HepG2 (cell line): ENCODE data around the gene KIF22. TPM values are rescaled to one million over a fixed set of nuclear protein-coding genes. Genes with fewer than 3 reads are reported as not detected.

Experiments
- DR1 ChIP-seq: sonication (generic); formaldehyde crosslinking; IDR thresholded peaks from 2 replicates; pipeline ENCODE4 v1.8.0; 2021; ENCODE audit warnings: mild to moderate bottlenecking, missing genetic modification reagents, inconsistent platforms
- ETV6 ChIP-seq: sonication (generic); formaldehyde crosslinking; conservative IDR thresholded peaks from 2 replicates; pipeline ENCODE4 v1.4.0; 2020; ENCODE audit warnings: missing genetic modification reagents
- GFI1 ChIP-seq: sonication (generic); formaldehyde crosslinking; IDR thresholded peaks from 2 replicates; pipeline ENCODE4 v1.5.0; 2020; ENCODE audit warnings: missing genetic modification reagents, mild to moderate bottlenecking, borderline replicate concordance
- HNRNPH1 ChIP-seq: fragments of 200-400 bp; formaldehyde crosslinking; optimal IDR thresholded peaks from 2 replicates; pipeline ENCODE3; 2017; ENCODE audit warnings: mild to moderate bottlenecking, low read depth, low read length
- IRX3 ChIP-seq: sonication (generic); formaldehyde crosslinking; IDR thresholded peaks from 2 replicates; pipeline ENCODE4 v1.8.1; 2023; ENCODE audit warnings: mild to moderate bottlenecking, low read depth, missing genetic modification reagents, borderline replicate concordance
- MAZ ChIP-seq, 2 experiments: sonication (generic) in 1 of 2; formaldehyde crosslinking in 1 of 2; IDR thresholded peaks; 2 replicates each; pipeline versions ENCODE4 v1.5.0 to v1.6.1; 2012 to 2020; ENCODE audit warnings: low read depth in 2 of 2, mild to moderate bottlenecking in 2 of 2, borderline replicate concordance in 1 of 2, improper control_type of control experiment in 1 of 2, low read length in 1 of 2, missing genetic modification reagents in 1 of 2, moderate library complexity in 1 of 2
- MED8 ChIP-seq: sonication (generic); formaldehyde crosslinking; IDR thresholded peaks from 2 replicates; pipeline ENCODE4 v1.8.1; 2023; ENCODE audit warnings: mild to moderate bottlenecking, missing genetic modification reagents; ENCODE audit not compliant: insufficient replicate concordance
- MLLT10 ChIP-seq: sonication (generic); formaldehyde crosslinking; IDR thresholded peaks from 2 replicates; pipeline ENCODE4 v1.4.0; 2020; ENCODE audit warnings: missing genetic modification reagents
- MZF1 ChIP-seq: sonication (generic); formaldehyde crosslinking; IDR thresholded peaks from 2 replicates; pipeline ENCODE4 v1.8.1; 2023; ENCODE audit warnings: mild to moderate bottlenecking, missing genetic modification reagents, borderline replicate concordance
- NBN ChIP-seq: fragments of 450-650 bp; conservative IDR thresholded peaks from 2 replicates; pipeline ENCODE4 v1.6.1; 2017
- SIX1 ChIP-seq: sonication (generic); formaldehyde crosslinking; IDR thresholded peaks from 2 replicates; pipeline ENCODE4 v1.4.0; 2020; ENCODE audit warnings: missing genetic modification reagents, borderline replicate concordance
- SNAPC2 ChIP-seq: sonication (generic); formaldehyde crosslinking; IDR thresholded peaks from 2 replicates; pipeline ENCODE4 v1.8.1; 2022; ENCODE audit warnings: mild to moderate bottlenecking, missing genetic modification reagents
- TFDP1 ChIP-seq: IDR thresholded peaks from 2 replicates; pipeline ENCODE4 v1.6.1; 2016; ENCODE audit warnings: missing compliant biosample characterization, missing genetic modification reagents, borderline replicate concordance
- XBP1 ChIP-seq: sonication (generic); formaldehyde crosslinking; IDR thresholded peaks from 2 replicates; pipeline ENCODE4 v1.5.0; 2020; ENCODE audit warnings: missing genetic modification reagents
- ZFP36L1 ChIP-seq: sonication (generic); formaldehyde crosslinking; IDR thresholded peaks from 2 replicates; pipeline ENCODE4 v1.8.0; 2022; ENCODE audit warnings: mild to moderate bottlenecking, missing genetic modification reagents, moderate library complexity
- ZNF225 ChIP-seq: sonication (generic); formaldehyde crosslinking; IDR thresholded peaks from 2 replicates; pipeline ENCODE4 v1.4.0; 2020; ENCODE audit warnings: mild to moderate bottlenecking, missing genetic modification reagents
- ZNF337 ChIP-seq: sonication (generic); formaldehyde crosslinking; IDR thresholded peaks from 2 replicates; pipeline ENCODE4 v1.5.1; 2020; ENCODE audit warnings: missing genetic modification reagents, low read depth, mild to moderate bottlenecking, borderline replicate concordance
- ZNF503 ChIP-seq: sonication (generic); formaldehyde crosslinking; IDR thresholded peaks from 2 replicates; pipeline ENCODE4 v1.4.0; 2020; ENCODE audit warnings: missing genetic modification reagents
- ZNF609 ChIP-seq: sonication (generic); formaldehyde crosslinking; IDR thresholded peaks from 2 replicates; pipeline ENCODE4 v1.4.0; 2020; ENCODE audit warnings: mild to moderate bottlenecking, missing genetic modification reagents, borderline replicate concordance
- ZNF652 ChIP-seq: IDR thresholded peaks from 2 replicates; pipeline ENCODE4 v1.6.1; 2016; ENCODE audit warnings: low read depth, borderline replicate concordance
- polyA plus RNA-seq, 8 experiments: library from polyadenylated mRNA; depleted of rRNA in 3 of 8; stranded (reverse) in 7 of 8; unstranded in 1 of 8; fragments of >200 nt; fragmentation: Illumina TruSeq in 4 of 8; extraction: Trizol in 4 of 8; gene quantifications; 2 replicates each; pipeline versions ENCODE4 v1.2.1 to v1.2.3, GENCODE V29; 2011 to 2016; ENCODE audit warnings: low read depth in 4 of 8, missing spikeins in 1 of 8, mixed read lengths in 1 of 8; ENCODE audit not compliant: insufficient read depth in 1 of 8
- total RNA-seq, 5 experiments: library from RNA; depleted of rRNA; stranded (reverse); fragments of >200 nt; fragmentation: Illumina TruSeq; extraction: Trizol; gene quantifications; 2 replicates each; pipeline ENCODE4 v1.2.3, GENCODE V29; 2016; ENCODE audit warnings: low read depth in 1 of 5

KIF22 gene
- total and polyA plus RNA-seq, 2 of the 13 experiments (the other 11 are each of a cell fraction or from before 2014, with no cell fraction given): 95.8 to 118 TPM

- TF ChIP-seq ZNF609 (CRISPR knock-in tag) (peak; percentile 29; the same call in 1 of the 2 replicates), ZNF503 (CRISPR knock-in tag) (no peak), TFDP1 (CRISPR knock-in tag) (peak; percentile 21; the same call in 1 of the 2 replicates), MZF1 (CRISPR knock-in tag) (no peak), SNAPC2 (CRISPR knock-in tag) (no peak), IRX3 (CRISPR knock-in tag) (no peak), MAZ (IDR thresholded peaks at IDR 0.05; ENCODE audit: borderline replicate concordance, low read depth, low read length) (0 out of 2 replicates have a peak, but pooled peaks have one; percentile 29), MAZ (CRISPR knock-in tag; IDR thresholded peaks at IDR 0.05; ENCODE audit: low read depth) (peak; percentile 84), ZNF337 (CRISPR knock-in tag) (no peak), ZNF652 (CRISPR knock-in tag) (no peak), MED8 (CRISPR knock-in tag) (no peak), ETV6 (CRISPR knock-in tag) (peak; percentile 83; the same call in 1 of the 2 replicates), DR1 (no peak), NBN (no peak), ZNF225 (CRISPR knock-in tag) (0 out of 2 replicates have a peak, but pooled peaks have one; percentile 51), MLLT10 (no peak), SIX1 (no peak), XBP1 (CRISPR knock-in tag) (no peak), ZFP36L1 (no peak), GFI1 (no peak), HNRNPH1 (no peak)
These were observed 58.1 kb downstream of the KIF22 start (continued) for GRCh38 chr16:29848420-29849297.
